Esophagus muscularis mucosa (tissue), 3 donors: ENCODE results near the gene PET100.

Experiments
- POLR2A ChIP-seq: fragments of 450-650 bp; IDR thresholded peaks from one replicate; pipeline ENCODE4 v1.6.1; 2017; ENCODE audit warnings: antibody characterized with exemption, moderate library complexity, mild to moderate bottlenecking, low read depth
- POLR2AphosphoS5 ChIP-seq, 2 donors: sonication (generic); formaldehyde crosslinking; IDR thresholded peaks; one replicate each; pipeline ENCODE4 v1.6.1; 2017; ENCODE audit warnings: antibody characterized with exemption in 2 of 2
- TF ChIP-seq, protein P1 (sequence below), 3 experiments: fragments of 200-600 bp in 2 of 3; fragments of 450-650 bp in 1 of 3; sonication (generic) in 2 of 3; IDR thresholded peaks; one replicate each; pipeline ENCODE4 v1.5.1; 2017 to 2019; ENCODE audit warnings: antibody characterized with exemption in 3 of 3, mild to moderate bottlenecking in 2 of 3, moderate library complexity in 1 of 3

DNA sequence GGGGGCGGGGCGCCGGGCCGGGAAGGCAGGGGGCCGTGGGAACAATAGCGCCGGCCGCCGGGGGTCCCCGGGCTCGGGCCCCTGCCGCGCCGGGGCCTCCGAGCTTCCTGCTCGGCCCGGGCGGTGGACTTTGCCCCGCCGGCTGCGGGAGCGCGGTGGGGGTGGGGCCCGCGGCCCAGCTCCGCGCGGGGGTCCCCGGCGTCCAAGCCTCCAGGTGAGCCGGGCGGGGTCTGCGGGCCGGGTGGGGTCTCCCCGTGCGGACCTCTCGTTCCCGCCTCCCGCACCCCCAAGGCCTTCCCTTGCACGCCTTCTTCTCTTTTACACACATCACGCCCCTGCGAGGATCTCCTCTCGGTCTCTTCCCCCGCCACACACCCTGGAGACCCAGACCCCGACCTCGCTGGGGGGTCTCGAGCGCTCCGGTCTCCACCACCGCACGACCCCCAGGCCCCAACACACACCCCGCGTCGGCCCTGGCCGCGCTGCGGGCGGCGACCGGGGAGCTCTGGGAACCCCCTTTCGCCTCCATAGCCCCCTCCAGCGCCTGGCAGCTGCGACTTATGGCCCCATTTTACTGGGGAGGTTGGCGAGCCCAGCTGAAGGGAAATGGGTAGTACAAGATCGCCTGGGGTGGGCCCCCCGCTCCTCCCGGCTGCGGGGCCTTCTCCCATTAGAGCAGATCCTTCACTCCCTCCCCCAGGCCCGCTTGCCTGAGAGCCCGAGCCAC lies 33.2 kb upstream of the PET100 start:
- TF ChIP-seq, protein P1, sequence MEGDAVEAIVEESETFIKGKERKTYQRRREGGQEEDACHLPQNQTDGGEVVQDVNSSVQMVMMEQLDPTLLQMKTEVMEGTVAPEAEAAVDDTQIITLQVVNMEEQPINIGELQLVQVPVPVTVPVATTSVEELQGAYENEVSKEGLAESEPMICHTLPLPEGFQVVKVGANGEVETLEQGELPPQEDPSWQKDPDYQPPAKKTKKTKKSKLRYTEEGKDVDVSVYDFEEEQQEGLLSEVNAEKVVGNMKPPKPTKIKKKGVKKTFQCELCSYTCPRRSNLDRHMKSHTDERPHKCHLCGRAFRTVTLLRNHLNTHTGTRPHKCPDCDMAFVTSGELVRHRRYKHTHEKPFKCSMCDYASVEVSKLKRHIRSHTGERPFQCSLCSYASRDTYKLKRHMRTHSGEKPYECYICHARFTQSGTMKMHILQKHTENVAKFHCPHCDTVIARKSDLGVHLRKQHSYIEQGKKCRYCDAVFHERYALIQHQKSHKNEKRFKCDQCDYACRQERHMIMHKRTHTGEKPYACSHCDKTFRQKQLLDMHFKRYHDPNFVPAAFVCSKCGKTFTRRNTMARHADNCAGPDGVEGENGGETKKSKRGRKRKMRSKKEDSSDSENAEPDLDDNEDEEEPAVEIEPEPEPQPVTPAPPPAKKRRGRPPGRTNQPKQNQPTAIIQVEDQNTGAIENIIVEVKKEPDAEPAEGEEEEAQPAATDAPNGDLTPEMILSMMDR (IDR thresholded peaks at IDR 0.05) = no peak
- TF ChIP-seq POLR2A (no peak), POLR2AphosphoS5 (IDR thresholded peaks at IDR 0.05) (no peak)
